HG02973 (cell line): Measurements from ENCODE around the gene TEKTIP1.
"Not testable (repeated sequence)": the region's sequence is repeated elsewhere in the genome, so short reads cannot be mapped to it uniquely, and the experiment has no call there.

Experiments used
- ATAC-seq: cut with Tn5 transposase; IDR thresholded peaks from one replicate; pipeline ENCODE4 v1.9.1; 2021; ENCODE audit warnings: moderate library complexity; ENCODE audit not compliant: unreplicated experiment

Gene TEKTIP1

GRCh38 chr19:3581792-3582191, 42.8 kb downstream of the TEKTIP1 start:
- not testable (repeated sequence) for ATAC-seq

GRCh38 chr19:3584036-3584802, 45.2 kb downstream of the TEKTIP1 start:
- ATAC-seq, result not testable (repeated sequence)

GRCh38 chr19:3585301-3586126, 46.5 kb downstream of the TEKTIP1 start, which contains the start of gene GIPC3:
Gene GIPC3, plus strand, starts transcription at chr19:3585478. Its CDS starts 120 bp downstream, at chr19:3585598.
- no peak for ATAC-seq

GRCh38 chr19:3586127-3586626, 47.2 kb downstream of the TEKTIP1 start:
- no peak for ATAC-seq

- ATAC-seq, result no peak
Measured at GRCh38 chr19:3586707-3587346, 47.9 kb downstream of the TEKTIP1 start.

GRCh38 chr19:3589439-3589838, 50.5 kb downstream of the TEKTIP1 start:
- ATAC-seq, result no peak

GRCh38 chr19:3589949-3590348, 51.0 kb downstream of the TEKTIP1 start:
- no peak for ATAC-seq

- no peak for ATAC-seq
Measured at GRCh38 chr19:3590991-3591659, 52.2 kb downstream of the TEKTIP1 start.

GRCh38 chr19:3591876-3592613, 53.1 kb downstream of the TEKTIP1 start:
- ATAC-seq, result no peak

GRCh38 chr19:3593156-3593555, 54.2 kb downstream of the TEKTIP1 start:
- ATAC-seq, result no peak
